SU-DHL-6 (cell line): Measurements from ENCODE around the gene IDH1.

ENCODE experiments used
- H2AFZ ChIP-seq: fragments of 200-600 bp; sonication (generic); 2 replicates; pipeline ENCODE4 v1.6.1; 2014; ENCODE audit warnings: low read depth, mild to moderate bottlenecking, moderate library complexity, mixed read lengths, antibody characterized with exemption, low read length; ENCODE audit not compliant: severe bottlenecking
- H3F3A ChIP-seq: fragments of 200-600 bp; shearing (Covaris generic); 2 replicates; pipeline ENCODE4 v1.6.0; 2016; ENCODE audit warnings: antibody characterized with exemption, mild to moderate bottlenecking; ENCODE audit not compliant: insufficient read depth
- H3K27ac ChIP-seq: fragments of 200-600 bp; sonication (generic); 2 replicates; pipeline ENCODE4 v1.5.1; 2016; ENCODE audit warnings: low read depth, mild to moderate bottlenecking, low read length, moderate library complexity, mixed read lengths
- H3K27me3 ChIP-seq: fragments of 200-600 bp; sonication (generic), shearing (Covaris generic); 2 replicates; pipeline ENCODE4 v1.6.0; 2014; ENCODE audit warnings: mild to moderate bottlenecking, low read length
- H3K36me3 ChIP-seq: fragments of 200-600 bp; sonication (generic); 2 replicates; pipeline ENCODE4 v1.6.1; 2014; ENCODE audit warnings: mild to moderate bottlenecking, low read length, mixed read lengths
- H3K4me2 ChIP-seq: fragments of 300-600, 200-600 bp; shearing (Covaris generic), sonication (generic); 2 replicates; pipeline ENCODE4 v1.6.0; 2014; ENCODE audit warnings: low read length, low read depth, mild to moderate bottlenecking; ENCODE audit not compliant: poor library complexity, severe bottlenecking
- H3K4me3 ChIP-seq: fragments of 200-600 bp; sonication (generic); 2 replicates; pipeline ENCODE4 v1.5.1; 2014; ENCODE audit warnings: antibody characterized with exemption, low read length, mild to moderate bottlenecking, mixed read lengths; ENCODE audit not compliant: insufficient read depth, poor library complexity, severe bottlenecking
- H3K79me2 ChIP-seq: fragments of 200-600 bp; sonication (generic); 2 replicates; pipeline ENCODE4 v1.6.1; 2014; ENCODE audit warnings: mild to moderate bottlenecking, low read length, moderate library complexity; ENCODE audit not compliant: insufficient read depth
- H3K9ac ChIP-seq: fragments of 200-600 bp; sonication (generic); 2 replicates; pipeline ENCODE4 v1.7.0; 2014; ENCODE audit warnings: mild to moderate bottlenecking, low read length
- H3K9me2 ChIP-seq: fragments of 200-600 bp; sonication (generic); replicated peaks from 2 replicates; pipeline ENCODE4 v1.6.1; 2014; ENCODE audit warnings: low read length; ENCODE audit not compliant: insufficient read depth
- H3K9me3 ChIP-seq: fragments of 200-600 bp; sonication (generic); 2 replicates; pipeline ENCODE4 v1.6.1; 2014; ENCODE audit warnings: low read length, mixed read lengths; ENCODE audit not compliant: insufficient read depth
- H4K20me1 ChIP-seq: fragments of 200-600 bp; sonication (generic); 2 replicates; pipeline ENCODE4 v1.6.1; 2014; ENCODE audit warnings: low read depth, mild to moderate bottlenecking, antibody characterized with exemption, low read length, moderate library complexity, mixed read lengths
- EZH2phosphoT487 ChIP-seq: fragments of 200-600 bp; sonication (generic), shearing (Covaris generic); conservative IDR thresholded peaks from 2 replicates; pipeline ENCODE4 v1.6.1; 2018; ENCODE audit warnings: mild to moderate bottlenecking, antibody characterized with exemption, low read length, moderate library complexity, mixed read lengths
- TF ChIP-seq, protein P1 (sequence below): fragments of 200-600 bp; sonication (generic); IDR thresholded peaks from one replicate; pipeline ENCODE4 v1.5.1; 2017; ENCODE audit warnings: antibody characterized with exemption, mild to moderate bottlenecking, low read length, moderate library complexity; ENCODE audit not compliant: insufficient read depth, poor library complexity, severe bottlenecking

Gene IDH1

GRCh38 chr2:208254871-208255556, at the start of gene IDH1:
Gene IDH1 (minus strand): TSS chr2:208255071. CDS start chr2:208251551, 3,520 bp downstream.
- H3K9ac ChIP-seq: peak within 1 kb of the TSS; percentile 76
- no peaks in the 10 kb centered on the region for H3K27me3 ChIP-seq
- H3K4me3 ChIP-seq: peak within 1 kb of the TSS; percentile 99
- H3K36me3 ChIP-seq: peaks cover 23% of the 10 kb centered on the region; the same call in 1 of the 2 replicates
- H3K9me2 ChIP-seq: no peaks in the 10 kb centered on the region
- no peaks in the 10 kb centered on the region for H4K20me1 ChIP-seq
- peak within 1 kb of the TSS; percentile 95 for H2AFZ ChIP-seq
- peaks cover 9% of the 10 kb centered on the region; the same call in 1 of the 2 replicates for H3K79me2 ChIP-seq
- no peaks in the 10 kb centered on the region for H3K9me3 ChIP-seq
- H3F3A ChIP-seq: no peaks in the 10 kb centered on the region
- peak within 1 kb of the TSS; percentile 68 for H3K27ac ChIP-seq
- TF ChIP-seq, protein P1, sequence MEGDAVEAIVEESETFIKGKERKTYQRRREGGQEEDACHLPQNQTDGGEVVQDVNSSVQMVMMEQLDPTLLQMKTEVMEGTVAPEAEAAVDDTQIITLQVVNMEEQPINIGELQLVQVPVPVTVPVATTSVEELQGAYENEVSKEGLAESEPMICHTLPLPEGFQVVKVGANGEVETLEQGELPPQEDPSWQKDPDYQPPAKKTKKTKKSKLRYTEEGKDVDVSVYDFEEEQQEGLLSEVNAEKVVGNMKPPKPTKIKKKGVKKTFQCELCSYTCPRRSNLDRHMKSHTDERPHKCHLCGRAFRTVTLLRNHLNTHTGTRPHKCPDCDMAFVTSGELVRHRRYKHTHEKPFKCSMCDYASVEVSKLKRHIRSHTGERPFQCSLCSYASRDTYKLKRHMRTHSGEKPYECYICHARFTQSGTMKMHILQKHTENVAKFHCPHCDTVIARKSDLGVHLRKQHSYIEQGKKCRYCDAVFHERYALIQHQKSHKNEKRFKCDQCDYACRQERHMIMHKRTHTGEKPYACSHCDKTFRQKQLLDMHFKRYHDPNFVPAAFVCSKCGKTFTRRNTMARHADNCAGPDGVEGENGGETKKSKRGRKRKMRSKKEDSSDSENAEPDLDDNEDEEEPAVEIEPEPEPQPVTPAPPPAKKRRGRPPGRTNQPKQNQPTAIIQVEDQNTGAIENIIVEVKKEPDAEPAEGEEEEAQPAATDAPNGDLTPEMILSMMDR: peak; percentile 36
- no peak for TF ChIP-seq EZH2phosphoT487
- H3K4me2 ChIP-seq: peak within 1 kb of the TSS; percentile 75

DNA sequence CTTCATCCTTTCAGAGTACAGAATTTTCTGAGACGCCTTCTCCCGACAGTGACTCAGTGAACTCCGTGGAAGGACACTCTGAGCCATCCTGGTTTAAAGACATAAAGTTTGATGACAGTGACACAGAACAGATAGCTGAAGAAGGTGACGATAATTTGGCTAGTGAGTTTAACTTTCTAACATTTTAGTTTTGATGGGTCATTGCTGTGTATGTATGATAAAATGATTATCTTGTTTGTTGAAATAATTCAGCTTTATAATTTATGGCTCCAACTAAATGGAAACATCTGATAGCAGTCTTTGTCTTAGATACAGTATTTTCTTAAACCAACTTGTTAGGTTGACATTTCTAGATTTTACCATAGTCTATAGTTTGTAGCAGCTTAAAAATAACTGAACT, 49.3 kb upstream of the IDH1 start:
- H3K79me2 ChIP-seq: no peaks in the 10 kb centered on the region
- no peaks in the 10 kb centered on the region for H3F3A ChIP-seq
- no peaks in the 10 kb centered on the region for H3K27me3 ChIP-seq
- no peaks in the 10 kb centered on the region for H4K20me1 ChIP-seq
- H3K27ac ChIP-seq: no peak overlapping the region
- no peak overlapping the region for H3K4me2 ChIP-seq
- TF ChIP-seq, protein P1: no peak
- no peak for TF ChIP-seq EZH2phosphoT487
- peaks cover 27% of the 10 kb centered on the region; the same call in 1 of the 2 replicates for H3K36me3 ChIP-seq
- no peaks in the 10 kb centered on the region for H3K9me3 ChIP-seq
- H3K9me2 ChIP-seq: no peaks in the 10 kb centered on the region
- H3K4me3 ChIP-seq: no peak overlapping the region
- H3K9ac ChIP-seq: no peak overlapping the region
- H2AFZ ChIP-seq: no peak overlapping the region

DNA sequence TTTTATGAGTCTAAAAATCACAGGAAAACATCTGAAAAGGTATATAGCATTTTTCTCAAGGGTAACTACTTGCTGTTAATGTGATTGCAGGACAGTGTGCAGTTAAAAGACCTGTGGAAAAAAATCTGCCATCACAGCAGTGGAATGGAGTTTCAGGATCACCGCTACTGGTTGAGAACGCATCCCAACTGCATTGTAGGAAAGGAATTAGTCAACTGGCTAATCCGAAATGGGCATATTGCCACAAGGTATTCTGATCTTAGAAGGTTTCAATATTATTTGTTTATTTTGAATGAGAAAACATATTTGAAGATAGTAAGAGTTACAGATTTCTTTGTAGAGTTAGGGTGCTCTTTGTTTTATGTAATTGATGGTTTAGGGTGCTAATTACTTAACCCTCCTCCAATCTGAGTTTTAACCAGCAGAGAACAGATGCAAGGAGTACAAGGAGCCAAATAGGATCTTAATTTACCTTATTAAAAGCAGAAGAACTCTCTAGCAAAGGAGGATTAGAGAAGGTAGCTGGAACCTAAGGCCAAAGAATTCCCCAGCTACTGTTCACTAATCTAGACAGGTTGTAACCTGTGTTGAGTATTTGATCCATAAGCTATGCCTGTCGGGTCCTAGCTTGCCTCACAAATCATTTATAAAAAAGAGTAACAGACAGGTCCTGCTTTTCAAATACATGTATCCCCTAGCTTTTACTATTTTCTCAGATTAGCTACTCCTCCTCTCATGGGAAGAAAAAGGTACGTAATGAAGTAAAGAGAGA, 46.2 kb upstream of the IDH1 start:
- no peak overlapping the region for H3K4me2 ChIP-seq
- no peak overlapping the region for H3K27ac ChIP-seq
- TF ChIP-seq, protein P1: no peak
- no peak for TF ChIP-seq EZH2phosphoT487
- no peaks in the 10 kb centered on the region for H4K20me1 ChIP-seq
- H3K9me2 ChIP-seq: no peaks in the 10 kb centered on the region
- H3K9me3 ChIP-seq: no peaks in the 10 kb centered on the region
- no peaks in the 10 kb centered on the region for H3K79me2 ChIP-seq
- peaks cover 25% of the 10 kb centered on the region; the same call in 1 of the 2 replicates for H3K36me3 ChIP-seq
- no peaks in the 10 kb centered on the region; the same call in 1 of the 2 replicates for H3F3A ChIP-seq
- H3K9ac ChIP-seq: no peak overlapping the region
- H2AFZ ChIP-seq: no peak overlapping the region
- no peaks in the 10 kb centered on the region for H3K27me3 ChIP-seq
- no peak overlapping the region for H3K4me3 ChIP-seq
